G401.6 (cell line): ENCODE data around the gene SHLD1.

ENCODE experiments used
- FAIRE-seq: peaks from 2 replicates; lab custom pipeline; 2012; peaks lifted over from hg19 to GRCh38; lab: Jason Lieb, UNC

SHLD1 gene

DNA sequence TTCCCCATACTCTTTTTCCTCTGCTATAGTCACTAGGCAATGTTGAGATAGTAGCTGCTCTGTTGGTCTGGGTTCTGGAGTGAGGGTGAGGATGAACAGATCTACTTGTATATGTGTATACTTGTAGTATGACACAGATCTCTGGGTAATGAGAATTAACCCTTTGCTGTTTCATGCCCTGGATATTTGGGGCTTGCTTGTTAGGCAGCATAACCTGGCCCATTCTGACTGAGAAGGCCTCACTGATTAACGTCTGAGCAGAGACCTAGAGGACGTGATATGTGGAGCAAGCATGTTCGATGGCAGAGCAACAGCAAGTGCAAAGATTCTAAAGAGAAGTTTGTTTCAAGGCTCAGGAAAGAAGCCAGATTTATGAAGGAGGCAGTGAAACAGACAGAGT, 105.7 kb downstream of the SHLD1 start:
- FAIRE-seq = no peak

- no peak for FAIRE-seq
Measured at GRCh38 chr20:5859608-5860007, 109.4 kb downstream of the SHLD1 start.

DNA sequence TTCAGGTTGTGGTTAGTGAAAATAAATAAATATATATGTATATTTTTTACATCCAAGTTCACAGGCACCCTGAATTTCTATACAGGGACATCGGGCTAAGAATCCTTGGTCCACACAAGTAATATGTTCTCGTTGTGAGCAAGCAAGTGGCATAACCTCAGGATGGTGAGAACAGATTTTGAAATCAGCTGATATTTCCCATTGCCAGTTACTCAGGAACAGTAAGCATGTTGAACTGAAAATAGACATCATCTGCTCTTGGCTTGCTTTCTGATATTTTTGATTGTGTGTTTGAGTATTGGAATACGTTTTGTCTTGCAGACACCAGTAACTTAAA, 112.5 kb downstream of the SHLD1 start:
- no peak for FAIRE-seq

- no peak for FAIRE-seq
Measured at GRCh38 chr20:5863040-5863833, 113.0 kb downstream of the SHLD1 start.

DNA sequence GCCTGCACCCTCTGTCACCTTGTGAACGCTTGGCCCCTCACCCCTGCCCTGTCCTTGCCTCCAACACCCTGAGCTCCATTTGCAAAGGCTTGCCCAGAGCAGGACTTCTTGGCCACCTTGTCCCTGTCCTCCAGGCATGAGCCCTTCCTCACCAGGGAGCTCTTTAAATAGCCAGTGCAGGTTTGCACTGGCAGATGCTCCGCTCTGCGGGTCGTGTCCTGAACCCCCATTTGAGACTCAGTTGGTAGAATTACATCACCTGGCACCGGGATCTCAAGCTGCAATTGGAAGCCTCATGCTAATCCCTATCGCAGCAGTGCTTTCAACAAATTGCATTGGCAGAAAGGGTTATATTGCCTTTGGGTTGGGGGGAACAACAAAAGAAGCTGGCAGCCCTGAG, 114.2 kb downstream of the SHLD1 start:
- FAIRE-seq = no peak

- FAIRE-seq = no peak
Measured at GRCh38 chr20:5864873-5865587, 114.8 kb downstream of the SHLD1 start.

DNA sequence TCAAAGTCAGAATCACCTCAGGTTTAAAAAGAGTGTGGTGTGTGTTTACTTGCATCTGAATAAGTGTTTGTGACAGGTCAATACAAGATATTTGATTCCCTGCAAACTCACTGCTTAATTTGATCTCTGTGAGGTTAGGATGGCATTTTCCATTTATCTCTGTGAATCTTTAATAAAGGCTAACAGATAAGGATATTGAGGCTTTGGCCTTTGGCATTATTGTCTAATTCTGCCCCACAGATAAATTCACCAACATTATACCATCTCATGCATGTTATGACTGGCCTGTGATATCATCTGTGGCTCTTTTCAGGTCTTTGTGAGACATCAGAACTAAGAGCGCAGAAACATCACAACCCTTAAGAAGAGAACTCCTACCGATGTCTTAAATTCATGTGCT, 115.4 kb downstream of the SHLD1 start:
- no peak for FAIRE-seq

DNA sequence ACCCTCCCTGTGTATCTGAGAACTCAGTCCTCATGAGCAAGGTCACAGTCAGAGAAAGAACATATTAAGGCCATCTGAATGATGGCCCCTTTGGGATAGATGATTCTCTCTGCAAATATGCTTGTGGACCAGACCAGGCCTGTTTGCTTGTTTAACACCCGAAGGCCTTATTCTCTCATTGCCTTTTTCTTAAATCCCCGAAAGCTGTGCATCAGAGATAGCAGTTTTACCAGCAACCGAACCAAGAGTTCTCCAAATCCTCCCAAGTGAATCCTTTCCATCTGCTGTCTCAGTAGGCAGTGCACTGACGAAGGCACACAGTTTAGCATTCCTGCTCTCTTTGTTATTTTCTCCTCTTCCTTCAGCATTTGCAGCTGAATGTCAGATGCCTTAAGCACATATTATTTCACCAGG, 120.4 kb downstream of the SHLD1 start:
- no peak for FAIRE-seq

DNA sequence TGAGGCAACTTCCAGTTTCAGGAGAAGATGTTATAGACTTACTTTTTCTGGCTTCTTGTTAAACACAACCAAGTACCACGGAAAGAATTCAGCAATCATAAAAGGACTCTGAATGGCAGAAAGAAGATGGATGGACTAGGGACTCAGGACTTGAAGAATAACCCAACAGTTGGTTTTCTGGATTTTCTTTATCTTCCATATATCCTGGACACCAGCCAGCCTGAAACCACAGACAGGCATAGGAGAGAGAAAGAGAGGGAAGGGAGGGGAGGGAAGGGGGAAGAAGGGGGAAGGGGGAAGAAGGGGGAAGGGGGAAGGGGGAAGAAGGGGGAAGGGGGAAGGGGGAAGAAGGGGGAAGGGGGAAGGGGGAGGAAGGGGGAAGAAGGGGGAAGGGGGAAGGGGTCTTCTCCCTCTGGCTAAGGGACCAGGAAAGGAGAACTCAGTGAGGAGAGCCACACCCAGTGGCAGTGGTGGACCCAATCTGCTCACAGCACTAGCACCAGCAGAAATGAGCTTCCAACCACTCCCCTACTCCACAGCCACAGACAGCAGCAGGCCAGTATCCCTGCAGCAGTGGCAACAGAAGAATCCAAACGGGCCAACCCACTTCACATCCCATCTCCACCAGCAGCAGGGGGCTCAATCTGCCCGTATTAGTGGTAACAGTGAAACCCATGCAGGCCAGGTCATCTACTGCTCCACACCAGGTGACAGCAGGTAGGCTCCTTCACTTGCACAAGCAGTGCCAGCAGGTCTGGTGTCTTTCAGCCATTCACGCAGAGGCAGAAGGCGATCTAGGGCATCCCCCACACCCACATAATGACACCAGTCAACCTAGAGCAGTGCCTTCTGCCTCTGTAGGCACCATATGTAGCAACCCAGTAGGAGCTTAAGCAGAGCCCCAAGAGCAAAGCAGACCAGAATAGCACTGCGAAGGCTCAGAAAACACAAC, 121.5 kb downstream of the SHLD1 start:
- FAIRE-seq = no peak

DNA sequence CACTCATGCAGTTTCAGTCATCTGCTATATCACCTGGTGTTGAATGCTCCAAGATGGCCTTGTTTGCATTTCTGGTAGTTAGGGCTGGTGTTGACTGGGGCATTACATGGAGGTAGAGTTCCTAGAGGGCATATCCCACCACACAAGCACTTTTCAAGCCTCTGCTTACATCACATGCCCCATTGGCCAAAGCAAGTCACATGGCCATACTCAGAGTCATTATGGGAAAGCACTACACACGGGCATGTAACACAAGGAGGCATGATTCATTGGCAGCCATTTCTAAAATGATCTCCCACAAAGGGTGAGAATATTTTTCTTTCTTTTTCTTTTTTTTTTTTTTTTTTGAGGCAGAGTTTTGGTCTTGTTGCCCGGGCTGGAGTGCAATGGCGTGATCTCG, 126.9 kb downstream of the SHLD1 start:
- no peak for FAIRE-seq

- FAIRE-seq = no peak
Measured at GRCh38 chr20:5880326-5880725, 130.1 kb downstream of the SHLD1 start.

DNA sequence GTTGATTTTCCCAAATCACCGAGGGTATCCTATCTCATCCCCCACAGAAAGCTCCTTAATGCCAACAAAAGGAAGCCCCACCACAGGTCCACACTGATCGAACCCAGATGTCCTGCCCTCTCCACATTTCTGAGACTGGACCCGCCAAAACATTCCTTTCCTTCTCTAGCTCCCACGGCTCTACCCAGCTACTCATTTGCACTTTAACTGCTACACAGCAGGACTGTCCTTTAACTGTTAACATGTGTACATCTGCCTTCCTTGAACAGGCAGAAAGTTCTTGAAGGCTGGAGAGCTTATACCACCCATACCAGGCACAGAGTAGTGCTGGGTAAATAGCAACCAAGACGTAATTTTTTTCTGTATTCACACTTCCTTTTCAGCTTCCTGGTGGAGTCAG, 131.5 kb downstream of the SHLD1 start:
- no peak for FAIRE-seq

DNA sequence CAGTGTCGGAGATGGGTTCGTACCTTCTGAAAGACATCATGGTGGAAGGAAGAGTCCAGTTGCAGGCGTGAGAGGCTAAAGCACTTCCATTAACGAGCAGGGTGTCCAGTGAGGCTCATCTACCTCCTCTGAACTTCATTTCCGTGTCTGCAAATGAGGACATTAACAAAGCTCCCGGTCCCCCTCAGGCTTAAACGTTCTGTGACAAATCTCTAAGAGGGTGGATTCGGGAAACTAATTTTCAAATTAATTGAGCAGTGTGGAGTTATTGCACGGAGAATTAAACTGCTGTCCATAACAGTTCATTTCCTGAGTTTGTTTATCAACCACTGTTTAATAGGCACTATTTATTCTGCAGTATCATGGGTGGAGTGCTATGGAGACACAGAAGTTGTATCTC, 132.0 kb downstream of the SHLD1 start:
- FAIRE-seq = no peak

DNA sequence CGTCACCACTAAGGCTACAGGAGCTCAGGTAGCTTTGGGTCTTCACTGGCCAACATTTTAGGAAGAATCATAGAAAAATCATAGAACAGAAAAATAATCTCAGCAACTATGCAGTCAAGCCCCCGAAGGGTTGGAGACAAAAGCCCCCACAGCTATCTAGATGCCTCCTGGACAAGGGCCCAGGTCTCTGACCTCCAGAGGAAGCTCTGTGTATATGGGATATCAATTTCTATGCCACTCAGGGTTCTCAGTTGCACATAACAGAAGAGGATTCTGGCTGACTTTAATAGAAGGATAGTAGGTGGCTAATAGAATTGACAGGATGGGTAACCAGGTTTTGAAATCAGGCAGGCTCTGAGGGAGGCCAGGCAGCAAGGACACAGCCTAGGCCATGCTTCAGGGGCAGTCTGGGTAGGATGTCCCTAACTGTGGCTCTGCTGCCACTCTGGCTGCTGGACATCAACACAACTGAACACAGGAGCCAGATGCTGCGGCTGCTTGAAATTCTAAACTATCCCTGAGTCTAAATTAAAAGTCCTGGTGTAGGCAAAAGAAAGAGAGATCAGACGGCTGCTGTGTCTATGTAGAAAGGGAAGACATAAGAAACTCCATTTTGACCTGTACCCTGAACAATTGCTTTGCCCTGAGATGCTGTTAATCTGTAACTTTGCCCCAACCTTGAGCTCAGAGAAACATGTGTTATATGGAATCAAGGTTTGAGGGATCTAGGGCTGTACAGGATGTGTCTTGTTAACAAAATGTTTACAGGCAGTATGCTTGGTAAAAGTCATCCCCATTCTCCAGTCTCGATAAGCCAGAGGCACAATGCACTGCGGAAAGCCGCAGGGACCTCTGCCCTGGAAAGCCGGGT, 134.5 kb downstream of the SHLD1 start:
- FAIRE-seq = no peak

GRCh38 chr20:5885866-5886265, 135.7 kb downstream of the SHLD1 start:
- FAIRE-seq = no peak

- no peak for FAIRE-seq
Measured at GRCh38 chr20:5886788-5887187, 136.6 kb downstream of the SHLD1 start.

GRCh38 chr20:5887386-5887785, 137.2 kb downstream of the SHLD1 start:
- FAIRE-seq = no peak

GRCh38 chr20:5888041-5888440, 137.8 kb downstream of the SHLD1 start:
- FAIRE-seq = no peak

GRCh38 chr20:5890773-5891441, 140.7 kb downstream of the SHLD1 start:
- FAIRE-seq = no peak

DNA sequence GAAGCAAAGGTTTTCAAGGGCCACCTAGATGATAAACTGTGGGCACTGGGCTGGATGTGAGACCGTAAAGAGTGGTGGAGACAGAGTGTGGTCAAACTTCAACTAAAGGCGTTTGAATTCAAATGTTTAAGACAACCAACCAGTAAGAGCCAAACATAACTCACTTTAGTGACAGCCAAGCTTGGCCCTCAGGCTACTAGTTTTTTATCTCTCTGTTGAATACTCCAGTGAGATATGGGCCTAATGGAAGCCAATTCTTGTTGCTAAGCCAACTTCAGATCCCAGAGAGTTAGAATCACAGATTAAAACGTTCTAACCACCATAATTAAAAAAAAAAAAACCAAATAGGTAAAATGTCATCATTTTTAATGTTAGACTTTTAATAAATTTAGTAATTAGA, 142.9 kb downstream of the SHLD1 start:
- FAIRE-seq = no peak

GRCh38 chr20:5893621-5894020, 143.4 kb downstream of the SHLD1 start:
- no peak for FAIRE-seq
